HG03432 (cell line): Measurements from ENCODE around the gene OR4K15.
"Not testable (repeated sequence)": the region's sequence is repeated elsewhere in the genome, so short reads cannot be mapped to it uniquely, and the experiment has no call there.

Experiments
- ATAC-seq: cut with Tn5 transposase; IDR thresholded peaks from one replicate; pipeline ENCODE4 v1.9.1; 2021; ENCODE audit warnings: mild to moderate bottlenecking, moderate library complexity; ENCODE audit not compliant: unreplicated experiment

Gene OR4K15

GRCh38 chr14:19975291-19975690, at the start of gene OR4K15:
TSS of gene OR4K15 (plus strand) at chr14:19975591. CDS start at chr14:19975591, 0 bp downstream.
- ATAC-seq: no peak

GRCh38 chr14:19930617-19931016, 44.8 kb upstream of the OR4K15 start, which contains the start of gene OR4K1:
TSS of gene OR4K1 (plus strand) at chr14:19930917. CDS start at chr14:19935667, 4,750 bp downstream.
- ATAC-seq: no peak

GRCh38 chr14:19941668-19942067, 33.7 kb upstream of the OR4K15 start:
- no peak for ATAC-seq

- no peak for ATAC-seq
These were observed 27.8 kb upstream of the OR4K15 start for GRCh38 chr14:19947413-19948090.

GRCh38 chr14:19949218-19949617, 26.2 kb upstream of the OR4K15 start:
- ATAC-seq: no peak

GRCh38 chr14:19969735-19970134, 5.7 kb upstream of the OR4K15 start:
- ATAC-seq: not testable (repeated sequence)

GRCh38 chr14:19974844-19975243, 547 bp upstream of the OR4K15 start:
- ATAC-seq: no peak

- ATAC-seq: no peak
These were observed 18.0 kb downstream of the OR4K15 start for GRCh38 chr14:19993438-19993837.

- no peak for ATAC-seq
These were observed 26.5 kb downstream of the OR4K15 start, which contains the start of gene OR4Q2 for GRCh38 chr14:20001863-20002262. TSS of gene OR4Q2 (plus strand) at chr14:20002163.

GRCh38 chr14:20002319-20002718, 26.9 kb downstream of the OR4K15 start:
- ATAC-seq: no peak

- ATAC-seq: no peak
These were observed 32.8 kb downstream of the OR4K15 start for GRCh38 chr14:20008156-20008555.

- ATAC-seq: no peak
These were observed 44.0 kb downstream of the OR4K15 start, which contains the start of gene OR4K14 for GRCh38 chr14:20019257-20019865. TSS of gene OR4K14 (minus strand) at chr14:20019307. CDS start at chr14:20015193, 4,114 bp downstream.
